SK-N-SH (cell line): ENCODE results near the gene HIPK2. TPM values are rescaled to one million over a fixed set of nuclear protein-coding genes. Genes with fewer than 3 reads are reported as not detected.
A peak's percentile ranks its signal among the peaks of the same experiment; 100 is the strongest.

Experiments
- CTCF ChIA-PET: fragments of 300-600, 350-600 bp; formaldehyde crosslinking; extraction: SDS; loops from one replicate; lab custom pipeline; 2021; lab: Yijun Ruan, JAX
- POLR2A ChIA-PET: fragments of 350-600 bp; sonication (Branson Sonifier 250); formaldehyde crosslinking; extraction: SDS; loops from one replicate; lab custom pipeline; 2020; ENCODE audit warnings: antibody characterized with exemption, inconsistent platforms; lab: Yijun Ruan, JAX
- DNase-seq: peaks from one replicate; pipeline ENCODE4 v3.0.0; 2012
- H2AFZ ChIP-seq: fragments of 200-600 bp; sonication (generic); 2 replicates; pipeline ENCODE4 v1.8.1; 2016; ENCODE audit warnings: antibody characterized with exemption, mild to moderate bottlenecking, low read depth
- H3F3A ChIP-seq: fragments of 200-600 bp; sonication (generic); replicated peaks from 2 replicates; pipeline ENCODE3; 2016; ENCODE audit warnings: antibody characterized with exemption, mild to moderate bottlenecking; ENCODE audit not compliant: insufficient read depth
- H3K27ac ChIP-seq, 2 experiments: fragments of 200-500 bp in 1 of 2; fragments of 200-600 bp in 1 of 2; sonication (Bioruptor generic) in 1 of 2; sonication (generic), shearing (Covaris generic) in 1 of 2; 2 replicates each; pipeline versions ENCODE4 v1.5.1 to v1.6.1; 2014 to 2016; ENCODE audit warnings: low read depth in 2 of 2, inconsistent platforms in 1 of 2, low read length in 1 of 2, mild to moderate bottlenecking in 1 of 2, mixed read lengths in 1 of 2
- H3K27me3 ChIP-seq: fragments of 200-600 bp; sonication (generic), shearing (Covaris generic); 2 replicates; pipeline ENCODE4 v1.6.1; 2016; ENCODE audit warnings: mixed run types; ENCODE audit not compliant: insufficient read depth
- H3K36me3 ChIP-seq, 2 experiments: fragments of 200-500 bp in 1 of 2; fragments of 200-600 bp in 1 of 2; sonication (Bioruptor generic) in 1 of 2; sonication (generic) in 1 of 2; replicated peaks in 1 of 2; 2 replicates each; pipeline versions ENCODE3 to v1.5.1; 2014 to 2016; ENCODE audit warnings: low read length in 1 of 2, mild to moderate bottlenecking in 1 of 2; ENCODE audit not compliant: insufficient read depth in 2 of 2, control insufficient read depth in 1 of 2
- H3K4me1 ChIP-seq, 2 experiments: fragments of 200-500 bp in 1 of 2; fragments of 200-600 bp in 1 of 2; sonication (Bioruptor generic) in 1 of 2; sonication (generic), shearing (Covaris generic) in 1 of 2; 2 replicates each; pipeline versions ENCODE4 v1.5.1 to v1.6.1; 2014 to 2016; ENCODE audit warnings: low read depth in 1 of 2, low read length in 1 of 2, mixed run types in 1 of 2; ENCODE audit not compliant: insufficient read depth in 2 of 2, control insufficient read depth in 1 of 2
- H3K4me2 ChIP-seq: fragments of 200-600 bp; sonication (generic), shearing (Covaris generic); 2 replicates; pipeline ENCODE4 v1.6.1; 2017; ENCODE audit warnings: mixed run types
- H3K4me3 ChIP-seq, 2 experiments: fragments of 200-500 bp in 1 of 2; fragments of 200-600 bp in 1 of 2; sonication (Bioruptor generic) in 1 of 2; sonication (generic), shearing (Covaris generic) in 1 of 2; 2 replicates each; pipeline versions ENCODE4 v1.5.1 to v1.8.1; 2014 to 2016; ENCODE audit warnings: low read depth in 2 of 2, inconsistent platforms in 1 of 2, low read length in 1 of 2, mild to moderate bottlenecking in 1 of 2, mixed read lengths in 1 of 2, moderate library complexity in 1 of 2
- H3K79me2 ChIP-seq: fragments of 200-600 bp; sonication (generic); 2 replicates; pipeline ENCODE4 v1.8.1; 2017; ENCODE audit warnings: mild to moderate bottlenecking; ENCODE audit not compliant: insufficient read depth
- H3K9ac ChIP-seq: fragments of 200-600 bp; sonication (generic); 2 replicates; pipeline ENCODE4 v1.6.1; 2017; ENCODE audit warnings: mixed run types
- H3K9me2 ChIP-seq: fragments of 200-600 bp; sonication (generic); 2 replicates; pipeline ENCODE4 v1.6.1; 2017; ENCODE audit warnings: mixed run types
- H3K9me3 ChIP-seq: fragments of 200-600 bp; sonication (generic); 2 replicates; pipeline ENCODE4 v1.6.1; 2017; ENCODE audit warnings: mixed run types, mild to moderate bottlenecking, moderate library complexity
- H4K20me1 ChIP-seq: fragments of 200-600 bp; sonication (generic); 2 replicates; pipeline ENCODE4 v1.6.1; 2017; ENCODE audit warnings: mild to moderate bottlenecking, mixed run types; ENCODE audit not compliant: insufficient read depth
- ELF1 ChIP-seq: IDR thresholded peaks from 2 replicates; pipeline ENCODE4 v1.4.0; 2012
- EZH2phosphoT487 ChIP-seq: fragments of 200-600 bp; sonication (generic); IDR thresholded peaks from 2 replicates; pipeline ENCODE4 v1.6.1; 2017; ENCODE audit warnings: low read depth, mixed run types, mild to moderate bottlenecking, antibody characterized with exemption, moderate library complexity, borderline replicate concordance
- FOXJ3 ChIP-seq: sonication (generic); formaldehyde crosslinking; IDR thresholded peaks from 2 replicates; pipeline ENCODE4 v1.5.1; 2020; ENCODE audit warnings: mild to moderate bottlenecking, missing genetic modification reagents
- FOXM1 ChIP-seq: IDR thresholded peaks from 2 replicates; pipeline ENCODE4 v1.4.0; 2012; ENCODE audit warnings: low read depth, mild to moderate bottlenecking
- JUND ChIP-seq: IDR thresholded peaks from 2 replicates; pipeline ENCODE4 v1.4.0; 2012
- MXI1 ChIP-seq: IDR thresholded peaks from 2 replicates; pipeline ENCODE4 v1.6.1; 2012; ENCODE audit warnings: mild to moderate bottlenecking, low read depth, low read length, improper control_type of control experiment
- NRF1 ChIP-seq: IDR thresholded peaks from 2 replicates; pipeline ENCODE4 v1.6.1; 2012; ENCODE audit warnings: low read depth, mild to moderate bottlenecking, low read length
- POLR2AphosphoS5 ChIP-seq: IDR thresholded peaks from 2 replicates; pipeline ENCODE4 v1.6.1; 2012; ENCODE audit warnings: low read depth, low read length
- RAD21 ChIP-seq: IDR thresholded peaks from 2 replicates; pipeline ENCODE4 v1.6.1; 2012; ENCODE audit warnings: mild to moderate bottlenecking, low read length
- RCOR1 ChIP-seq: fragments of 150-350 bp; IDR thresholded peaks from 2 replicates; pipeline ENCODE4 v1.6.1; 2017; ENCODE audit warnings: antibody characterized with exemption, low read length
- RFX5 ChIP-seq: IDR thresholded peaks from 2 replicates; pipeline ENCODE4 v1.6.1; 2012; ENCODE audit warnings: mild to moderate bottlenecking, improper control_type of control experiment, low read length
- SIN3A ChIP-seq: IDR thresholded peaks from 2 replicates; pipeline ENCODE4 v1.6.1; 2012; ENCODE audit warnings: low read depth, mild to moderate bottlenecking, low read length, moderate library complexity, borderline replicate concordance
- SMC3 ChIP-seq: IDR thresholded peaks from 2 replicates; pipeline ENCODE4 v1.6.1; 2012; ENCODE audit warnings: low read depth, low read length, improper control_type of control experiment
- TCF12 ChIP-seq: IDR thresholded peaks from 2 replicates; pipeline ENCODE4 v1.4.0; 2012
- YY1 ChIP-seq: IDR thresholded peaks from 2 replicates; pipeline ENCODE4 v1.4.0; 2012; ENCODE audit warnings: low read depth, mild to moderate bottlenecking
- WGBS: methylation state at CpG from one replicate; pipeline ENCODE4 v1.1.6; 2017; ENCODE audit warnings: low lambda C conversion rate; 5-methylcytosine and 5-hydroxymethylcytosine counted together
- polyA plus RNA-seq, 3 experiments: library from polyadenylated mRNA; depleted of rRNA; stranded (reverse); fragments of >200 nt; gene quantifications; 2 replicates each; pipeline ENCODE4 v1.2.3, GENCODE V29; 2012
- TF ChIP-seq, protein P1 (sequence below): IDR thresholded peaks from 2 replicates; pipeline ENCODE4 v1.6.1; 2012; ENCODE audit warnings: mild to moderate bottlenecking, low read depth, low read length, moderate library complexity
- TF ChIP-seq, protein P2 (sequence below): fragments of 150-350 bp; IDR thresholded peaks from 2 replicates; pipeline ENCODE4 v1.6.1; 2016; ENCODE audit warnings: mild to moderate bottlenecking, low read depth, low read length
- TF ChIP-seq, protein P3 (sequence below): IDR thresholded peaks from 2 replicates; pipeline ENCODE4 v1.4.0; 2012; ENCODE audit warnings: low read depth, borderline replicate concordance
- TF ChIP-seq, protein P4 (sequence below): fragments of 150-350 bp; IDR thresholded peaks from 2 replicates; pipeline ENCODE4 v1.6.1; 2017; ENCODE audit warnings: antibody characterized with exemption, low read length, low read depth, borderline replicate concordance

Gene HIPK2
- polyA plus RNA-seq, 1 of the 3 experiments (the other 2 are of a cell fraction) = 14.2 TPM

DNA sequence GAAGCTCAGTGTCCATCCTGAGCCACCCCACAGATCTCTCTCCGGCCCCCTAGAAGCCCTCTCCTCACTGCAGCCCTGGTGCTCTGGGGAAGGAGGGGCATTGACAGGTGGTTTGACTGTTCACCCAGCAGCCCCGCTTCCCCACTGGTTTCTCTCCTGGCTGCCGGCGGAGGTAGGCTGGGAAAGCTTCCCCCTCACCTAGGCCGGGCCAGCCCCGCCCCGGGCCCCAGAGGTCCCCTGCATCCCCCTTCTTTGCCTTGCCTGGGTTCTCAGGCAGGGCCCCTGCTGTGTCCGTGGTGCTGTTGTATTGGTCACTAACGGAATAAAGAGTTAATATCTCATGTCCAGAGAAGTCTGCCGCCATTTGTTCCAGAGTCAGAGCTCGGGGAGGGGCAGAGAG lies 233.2 kb downstream of the HIPK2 start:
- no peak for TF ChIP-seq ELF1
- TF ChIP-seq, protein P1, sequence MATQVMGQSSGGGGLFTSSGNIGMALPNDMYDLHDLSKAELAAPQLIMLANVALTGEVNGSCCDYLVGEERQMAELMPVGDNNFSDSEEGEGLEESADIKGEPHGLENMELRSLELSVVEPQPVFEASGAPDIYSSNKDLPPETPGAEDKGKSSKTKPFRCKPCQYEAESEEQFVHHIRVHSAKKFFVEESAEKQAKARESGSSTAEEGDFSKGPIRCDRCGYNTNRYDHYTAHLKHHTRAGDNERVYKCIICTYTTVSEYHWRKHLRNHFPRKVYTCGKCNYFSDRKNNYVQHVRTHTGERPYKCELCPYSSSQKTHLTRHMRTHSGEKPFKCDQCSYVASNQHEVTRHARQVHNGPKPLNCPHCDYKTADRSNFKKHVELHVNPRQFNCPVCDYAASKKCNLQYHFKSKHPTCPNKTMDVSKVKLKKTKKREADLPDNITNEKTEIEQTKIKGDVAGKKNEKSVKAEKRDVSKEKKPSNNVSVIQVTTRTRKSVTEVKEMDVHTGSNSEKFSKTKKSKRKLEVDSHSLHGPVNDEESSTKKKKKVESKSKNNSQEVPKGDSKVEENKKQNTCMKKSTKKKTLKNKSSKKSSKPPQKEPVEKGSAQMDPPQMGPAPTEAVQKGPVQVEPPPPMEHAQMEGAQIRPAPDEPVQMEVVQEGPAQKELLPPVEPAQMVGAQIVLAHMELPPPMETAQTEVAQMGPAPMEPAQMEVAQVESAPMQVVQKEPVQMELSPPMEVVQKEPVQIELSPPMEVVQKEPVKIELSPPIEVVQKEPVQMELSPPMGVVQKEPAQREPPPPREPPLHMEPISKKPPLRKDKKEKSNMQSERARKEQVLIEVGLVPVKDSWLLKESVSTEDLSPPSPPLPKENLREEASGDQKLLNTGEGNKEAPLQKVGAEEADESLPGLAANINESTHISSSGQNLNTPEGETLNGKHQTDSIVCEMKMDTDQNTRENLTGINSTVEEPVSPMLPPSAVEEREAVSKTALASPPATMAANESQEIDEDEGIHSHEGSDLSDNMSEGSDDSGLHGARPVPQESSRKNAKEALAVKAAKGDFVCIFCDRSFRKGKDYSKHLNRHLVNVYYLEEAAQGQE = no peak
- TF ChIP-seq POLR2AphosphoS5 = no peak
- TF ChIP-seq, protein P2, sequence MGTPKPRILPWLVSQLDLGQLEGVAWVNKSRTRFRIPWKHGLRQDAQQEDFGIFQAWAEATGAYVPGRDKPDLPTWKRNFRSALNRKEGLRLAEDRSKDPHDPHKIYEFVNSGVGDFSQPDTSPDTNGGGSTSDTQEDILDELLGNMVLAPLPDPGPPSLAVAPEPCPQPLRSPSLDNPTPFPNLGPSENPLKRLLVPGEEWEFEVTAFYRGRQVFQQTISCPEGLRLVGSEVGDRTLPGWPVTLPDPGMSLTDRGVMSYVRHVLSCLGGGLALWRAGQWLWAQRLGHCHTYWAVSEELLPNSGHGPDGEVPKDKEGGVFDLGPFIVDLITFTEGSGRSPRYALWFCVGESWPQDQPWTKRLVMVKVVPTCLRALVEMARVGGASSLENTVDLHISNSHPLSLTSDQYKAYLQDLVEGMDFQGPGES = no peak
- TF ChIP-seq RFX5 = no peak
- TF ChIP-seq SIN3A = no peak
- TF ChIP-seq FOXM1 = no peak
- TF ChIP-seq JUND = no peak
- no peak for TF ChIP-seq SMC3
- TF ChIP-seq MXI1 = no peak
- no peak for TF ChIP-seq RAD21
- no peak for TF ChIP-seq YY1
- no peak for TF ChIP-seq EZH2phosphoT487
- TF ChIP-seq, protein P3, sequence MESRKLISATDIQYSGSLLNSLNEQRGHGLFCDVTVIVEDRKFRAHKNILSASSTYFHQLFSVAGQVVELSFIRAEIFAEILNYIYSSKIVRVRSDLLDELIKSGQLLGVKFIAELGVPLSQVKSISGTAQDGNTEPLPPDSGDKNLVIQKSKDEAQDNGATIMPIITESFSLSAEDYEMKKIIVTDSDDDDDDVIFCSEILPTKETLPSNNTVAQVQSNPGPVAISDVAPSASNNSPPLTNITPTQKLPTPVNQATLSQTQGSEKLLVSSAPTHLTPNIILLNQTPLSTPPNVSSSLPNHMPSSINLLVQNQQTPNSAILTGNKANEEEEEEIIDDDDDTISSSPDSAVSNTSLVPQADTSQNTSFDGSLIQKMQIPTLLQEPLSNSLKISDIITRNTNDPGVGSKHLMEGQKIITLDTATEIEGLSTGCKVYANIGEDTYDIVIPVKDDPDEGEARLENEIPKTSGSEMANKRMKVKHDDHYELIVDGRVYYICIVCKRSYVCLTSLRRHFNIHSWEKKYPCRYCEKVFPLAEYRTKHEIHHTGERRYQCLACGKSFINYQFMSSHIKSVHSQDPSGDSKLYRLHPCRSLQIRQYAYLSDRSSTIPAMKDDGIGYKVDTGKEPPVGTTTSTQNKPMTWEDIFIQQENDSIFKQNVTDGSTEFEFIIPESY = no peak
- TF ChIP-seq FOXJ3 = no peak
- no peak for TF ChIP-seq NRF1
- TF ChIP-seq, protein P4, sequence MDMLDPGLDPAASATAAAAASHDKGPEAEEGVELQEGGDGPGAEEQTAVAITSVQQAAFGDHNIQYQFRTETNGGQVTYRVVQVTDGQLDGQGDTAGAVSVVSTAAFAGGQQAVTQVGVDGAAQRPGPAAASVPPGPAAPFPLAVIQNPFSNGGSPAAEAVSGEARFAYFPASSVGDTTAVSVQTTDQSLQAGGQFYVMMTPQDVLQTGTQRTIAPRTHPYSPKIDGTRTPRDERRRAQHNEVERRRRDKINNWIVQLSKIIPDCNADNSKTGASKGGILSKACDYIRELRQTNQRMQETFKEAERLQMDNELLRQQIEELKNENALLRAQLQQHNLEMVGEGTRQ = no peak
- no peak for TF ChIP-seq RCOR1
- no peak for TF ChIP-seq TCF12
- Histone ChIP-seq H3K4me3 (no peak overlapping the region), H3K79me2 (no peaks in the 10 kb centered on the region), H3K4me1 (peaks cover 0 to 5% of the 10 kb centered on the region in 2 experiments; a peak in 1 of 4 replicates), H3K27me3 (peaks cover 9% of the 10 kb centered on the region; the same call in 1 of the 2 replicates), H2AFZ (no peak overlapping the region), H3K9me3 (no peaks in the 10 kb centered on the region), H3F3A (no peaks in the 10 kb centered on the region), H3K36me3 (no peaks in the 10 kb centered on the region), H3K9ac (no peak overlapping the region), H3K4me2 (no peak overlapping the region), H3K27ac (no peak overlapping the region), H4K20me1 (no peaks in the 10 kb centered on the region), H3K9me2 (no peaks in the 10 kb centered on the region)
- peak; percentile 13 for DNase-seq
- CTCF ChIA-PET = interaction anchor here (1.6 to 2.1 kb wide), 2 partner anchors 40 to 45 kb away, joined by 6 to 7 read pairs; no protein-coding TSS in a partner anchor
- 69% methylated on average over 11 of the region's 11 CpGs for WGBS
- POLR2A ChIA-PET = no interaction called here
